Keratinocyte (primary cell): ENCODE measurements around the gene UBL5. TPM values are rescaled to one million over a fixed set of nuclear protein-coding genes. Genes with fewer than 3 reads are reported as not detected.

ENCODE experiments used
- DNase-seq: peaks from one replicate; pipeline ENCODE4 v3.0.0-alpha.2; 2011; ENCODE audit warnings: low read depth, missing footprints, low spot score
- FAIRE-seq: peaks from 2 replicates; lab custom pipeline; 2011; peaks lifted over from hg19 to GRCh38; lab: Jason Lieb, UNC
- H2AFZ ChIP-seq: 2 replicates; pipeline ENCODE4 v1.6.0; 2012; ENCODE audit warnings: low read length, control low read depth, inconsistent platforms; ENCODE audit not compliant: control insufficient read depth
- H3K27ac ChIP-seq: 2 replicates; pipeline ENCODE4 v1.5.1; 2011; ENCODE audit warnings: low read length; ENCODE audit not compliant: control insufficient read depth, insufficient read depth
- H3K27me3 ChIP-seq: 3 replicates; pipeline ENCODE4 v1.6.0; 2011; ENCODE audit warnings: low read length; ENCODE audit not compliant: control insufficient read depth, insufficient read depth; ENCODE audit errors: extremely low read depth
- H3K36me3 ChIP-seq, 2 experiments: 2 replicates in 1 of 2; 3 replicates in 1 of 2; pipeline ENCODE4 v1.5.1; 2011; ENCODE audit warnings: low read length in 2 of 2, mild to moderate bottlenecking in 1 of 2; ENCODE audit not compliant: control insufficient read depth in 2 of 2, insufficient read depth in 2 of 2; ENCODE audit errors: extremely low read depth in 1 of 2
- H3K4me1 ChIP-seq: 3 replicates; pipeline ENCODE4 v1.5.1; 2011; ENCODE audit warnings: low read length; ENCODE audit not compliant: control insufficient read depth, insufficient read depth; ENCODE audit errors: extremely low read depth
- H3K4me2 ChIP-seq: 3 replicates; pipeline ENCODE4 v1.6.0; 2011; ENCODE audit warnings: low read depth, low read length; ENCODE audit not compliant: control insufficient read depth, insufficient read depth; ENCODE audit errors: extremely low read depth
- H3K4me3 ChIP-seq, 3 experiments: fragments of 200-600 bp in 1 of 3; sonication (generic) in 1 of 3; 2 replicates in 2 of 3; 3 replicates in 1 of 3; pipeline ENCODE4 v1.5.1; 2011 to 2016; ENCODE audit warnings: low read length in 3 of 3, mild to moderate bottlenecking in 3 of 3, control low read depth in 2 of 3, inconsistent platforms in 1 of 3, low read depth in 1 of 3, mixed read lengths in 1 of 3, mixed run types in 1 of 3, moderate library complexity in 1 of 3; ENCODE audit not compliant: control insufficient read depth in 2 of 3, insufficient read depth in 2 of 3; ENCODE audit errors: extremely low read depth in 1 of 3
- H3K79me2 ChIP-seq: 2 replicates; pipeline ENCODE4 v1.6.0; 2012; ENCODE audit warnings: low read length; ENCODE audit not compliant: control insufficient read depth, insufficient read depth
- H3K9ac ChIP-seq: 3 replicates; pipeline ENCODE4 v1.6.0; 2011; ENCODE audit warnings: low read length; ENCODE audit not compliant: control insufficient read depth, insufficient read depth; ENCODE audit errors: extremely low read depth
- H3K9me1 ChIP-seq: 3 replicates; pipeline ENCODE4 v1.6.0; 2011; ENCODE audit warnings: low read length; ENCODE audit not compliant: control insufficient read depth, insufficient read depth; ENCODE audit errors: extremely low read depth
- H3K9me3 ChIP-seq: 2 replicates; pipeline ENCODE4 v1.5.1; 2012; ENCODE audit warnings: low read depth, low read length; ENCODE audit not compliant: control insufficient read depth
- H4K20me1 ChIP-seq: 3 replicates; pipeline ENCODE4 v1.6.0; 2011; ENCODE audit warnings: low read length; ENCODE audit not compliant: control insufficient read depth, insufficient read depth; ENCODE audit errors: extremely low read depth
- EZH2 ChIP-seq: IDR thresholded peaks from one replicate; pipeline ENCODE4 v1.6.1; 2012; ENCODE audit warnings: inconsistent platforms, mild to moderate bottlenecking, low read length, moderate library complexity
- dilution Hi-C: fragments of 300-500 bp; cut with MboI; formaldehyde crosslinking; loops from one replicate; pipeline ENCODE4 v1.7.0; 2020; ENCODE audit warnings: low sequenced_read_pairs; ENCODE audit not compliant: extremely low pct_ligation_motif_present
- polyA plus RNA-seq, 5 experiments: library from polyadenylated mRNA; depleted of rRNA in 3 of 5; stranded (reverse) in 3 of 5; stranded (forward) in 1 of 5; unstranded in 1 of 5; fragments of >200 nt; gene quantifications; 1 replicate in 1 of 5; 2 replicates in 3 of 5; 3 replicates in 1 of 5; pipeline versions ENCODE4 v1.2.1 to v1.2.3, GENCODE V29; 2011 to 2012; ENCODE audit warnings: missing spikeins in 2 of 5, low read depth in 1 of 5, low replicate concordance in 1 of 5
- TF ChIP-seq, protein P1 (sequence below), 3 experiments: IDR thresholded peaks in 1 of 3; conservative IDR thresholded peaks in 1 of 3; optimal IDR thresholded peaks in 1 of 3; 2 replicates in 2 of 3; 3 replicates in 1 of 3; pipeline versions ENCODE3 to v1.5.1; 2011; ENCODE audit warnings: low read length in 3 of 3, mild to moderate bottlenecking in 3 of 3, moderate library complexity in 2 of 3, control low read depth in 1 of 3, inconsistent platforms in 1 of 3; ENCODE audit not compliant: insufficient read depth in 2 of 3; ENCODE audit errors: extremely low read depth in 1 of 3

The UBL5 gene
- polyA plus RNA-seq, 1 donor (not counting 4 experiments of a cell fraction or from before 2014, with no cell fraction given) = 995 TPM

- H3K9ac ChIP-seq = no peak overlapping the region
- no peaks in the 10 kb centered on the region for H3K9me3 ChIP-seq
- H3K36me3 ChIP-seq = no peaks in the 10 kb centered on the region
- H4K20me1 ChIP-seq = no peaks in the 10 kb centered on the region
- H3K4me3 ChIP-seq = no peak overlapping the region
- H2AFZ ChIP-seq = no peak overlapping the region
- DNase-seq = no peak
- dilution Hi-C loops = no loop called here
- no peaks in the 10 kb centered on the region for H3K9me1 ChIP-seq
- no peak overlapping the region for H3K4me2 ChIP-seq
- peaks cover 13% of the 10 kb centered on the region for H3K4me1 ChIP-seq
- H3K27ac ChIP-seq = no peak overlapping the region
- H3K27me3 ChIP-seq = no peaks in the 10 kb centered on the region
- H3K79me2 ChIP-seq = no peaks in the 10 kb centered on the region
- no peak for FAIRE-seq
- no peak for TF ChIP-seq EZH2
These were observed 28.6 kb upstream of the UBL5 start for GRCh38 chr19:9799162-9799561.

DNA sequence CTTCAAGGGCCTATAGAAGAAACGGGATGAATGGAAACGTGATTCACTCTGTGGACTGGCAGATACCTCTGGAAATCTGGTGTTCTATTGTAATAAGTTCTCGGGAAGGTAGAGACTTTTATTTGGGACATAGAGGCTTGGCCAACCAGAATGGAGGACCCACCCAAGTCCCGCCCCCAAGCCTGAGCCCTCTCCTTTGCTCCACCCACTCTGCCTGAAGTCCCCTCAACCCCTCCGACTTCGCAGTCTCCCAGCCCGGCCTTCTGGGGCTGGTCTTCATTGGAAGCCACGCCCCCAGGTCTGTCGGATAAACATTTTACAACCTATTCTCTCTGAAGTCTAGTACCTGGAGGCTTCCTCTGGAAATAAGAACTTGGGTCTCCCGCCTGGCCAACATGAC lies 25.7 kb upstream of the UBL5 start:
- no peak overlapping the region for H3K27ac ChIP-seq
- peaks cover 0 to 7% of the 10 kb centered on the region in 2 experiments for H3K36me3 ChIP-seq
- H4K20me1 ChIP-seq = no peaks in the 10 kb centered on the region
- no peaks in the 10 kb centered on the region for H3K27me3 ChIP-seq
- no peaks in the 10 kb centered on the region for H3K79me2 ChIP-seq
- DNase-seq (no peak), FAIRE-seq (no peak)
- H3K9me1 ChIP-seq = no peaks in the 10 kb centered on the region
- no peak overlapping the region for H3K4me3 ChIP-seq
- no peak for TF ChIP-seq EZH2
- H3K9ac ChIP-seq = no peak overlapping the region
- dilution Hi-C loops = no loop called here
- peaks cover 9% of the 10 kb centered on the region for H3K4me1 ChIP-seq
- no peak overlapping the region for H3K4me2 ChIP-seq
- H3K9me3 ChIP-seq = no peaks in the 10 kb centered on the region
- H2AFZ ChIP-seq = no peak overlapping the region

DNA sequence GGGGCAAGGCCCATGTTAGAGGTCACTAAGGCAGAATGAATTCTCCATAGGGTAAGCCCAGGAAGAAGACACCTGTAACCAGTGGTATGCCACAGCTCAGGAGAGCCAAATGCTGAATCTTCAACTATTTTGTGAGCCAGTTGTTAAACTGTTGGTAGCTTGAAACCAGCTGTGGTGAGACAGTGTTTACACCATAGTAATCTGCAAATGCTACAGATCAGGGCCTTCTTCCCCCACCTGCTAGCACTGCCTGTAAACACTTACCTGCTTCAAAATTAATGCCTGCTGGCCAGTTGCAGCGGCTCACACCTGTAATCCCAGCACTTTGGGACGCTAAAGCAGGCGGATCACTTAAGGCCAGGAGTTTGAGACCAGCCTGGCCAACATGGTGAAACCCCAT lies 20.9 kb upstream of the UBL5 start:
- H3K36me3 ChIP-seq = peaks cover 18 to 25% of the 10 kb centered on the region in 2 experiments
- dilution Hi-C loops = no loop called here
- no peak for FAIRE-seq

More for the DNA sequence above, 20.9 kb upstream of the UBL5 start:
- Histone ChIP-seq H3K79me2 (no peaks in the 10 kb centered on the region), H3K27me3 (no peaks in the 10 kb centered on the region), H3K9me1 (no peaks in the 10 kb centered on the region), H3K4me1 (no peaks in the 10 kb centered on the region), H3K4me3 (no peak overlapping the region), H3K9ac (no peak overlapping the region), H3K27ac (no peak overlapping the region), H3K4me2 (no peak overlapping the region), H2AFZ (no peak overlapping the region), H4K20me1 (no peaks in the 10 kb centered on the region), H3K9me3 (no peaks in the 10 kb centered on the region)
- TF ChIP-seq EZH2 = no peak
- TF ChIP-seq, protein P1, sequence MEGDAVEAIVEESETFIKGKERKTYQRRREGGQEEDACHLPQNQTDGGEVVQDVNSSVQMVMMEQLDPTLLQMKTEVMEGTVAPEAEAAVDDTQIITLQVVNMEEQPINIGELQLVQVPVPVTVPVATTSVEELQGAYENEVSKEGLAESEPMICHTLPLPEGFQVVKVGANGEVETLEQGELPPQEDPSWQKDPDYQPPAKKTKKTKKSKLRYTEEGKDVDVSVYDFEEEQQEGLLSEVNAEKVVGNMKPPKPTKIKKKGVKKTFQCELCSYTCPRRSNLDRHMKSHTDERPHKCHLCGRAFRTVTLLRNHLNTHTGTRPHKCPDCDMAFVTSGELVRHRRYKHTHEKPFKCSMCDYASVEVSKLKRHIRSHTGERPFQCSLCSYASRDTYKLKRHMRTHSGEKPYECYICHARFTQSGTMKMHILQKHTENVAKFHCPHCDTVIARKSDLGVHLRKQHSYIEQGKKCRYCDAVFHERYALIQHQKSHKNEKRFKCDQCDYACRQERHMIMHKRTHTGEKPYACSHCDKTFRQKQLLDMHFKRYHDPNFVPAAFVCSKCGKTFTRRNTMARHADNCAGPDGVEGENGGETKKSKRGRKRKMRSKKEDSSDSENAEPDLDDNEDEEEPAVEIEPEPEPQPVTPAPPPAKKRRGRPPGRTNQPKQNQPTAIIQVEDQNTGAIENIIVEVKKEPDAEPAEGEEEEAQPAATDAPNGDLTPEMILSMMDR (optimal IDR thresholded peaks at IDR 0.05 in 1 of 3, IDR thresholded peaks at IDR 0.05 in 1 of 3, conservative IDR thresholded peaks at IDR 0.05 in 1 of 3; ENCODE audit: extremely low read depth in 1 of 3, insufficient read depth in 2 of 3, low read length in 3 of 3) = no peak
- no peak for DNase-seq
